SU-DHL-6 (cell line): ENCODE results near the gene TEX50.
"Not testable (repeated sequence)": the region's sequence is repeated elsewhere in the genome, so short reads cannot be mapped to it uniquely, and the experiment has no call there.

ENCODE experiments used
- H2AFZ ChIP-seq: fragments of 200-600 bp; sonication (generic); 2 replicates; pipeline ENCODE4 v1.6.1; 2014; ENCODE audit warnings: low read depth, mild to moderate bottlenecking, moderate library complexity, mixed read lengths, antibody characterized with exemption, low read length; ENCODE audit not compliant: severe bottlenecking
- H3F3A ChIP-seq: fragments of 200-600 bp; shearing (Covaris generic); 2 replicates; pipeline ENCODE4 v1.6.0; 2016; ENCODE audit warnings: antibody characterized with exemption, mild to moderate bottlenecking; ENCODE audit not compliant: insufficient read depth
- H3K27ac ChIP-seq: fragments of 200-600 bp; sonication (generic); 2 replicates; pipeline ENCODE4 v1.5.1; 2016; ENCODE audit warnings: low read depth, mild to moderate bottlenecking, low read length, moderate library complexity, mixed read lengths
- H3K27me3 ChIP-seq: fragments of 200-600 bp; sonication (generic), shearing (Covaris generic); 2 replicates; pipeline ENCODE4 v1.6.0; 2014; ENCODE audit warnings: mild to moderate bottlenecking, low read length
- H3K36me3 ChIP-seq: fragments of 200-600 bp; sonication (generic); 2 replicates; pipeline ENCODE4 v1.6.1; 2014; ENCODE audit warnings: mild to moderate bottlenecking, low read length, mixed read lengths
- H3K4me2 ChIP-seq: fragments of 300-600, 200-600 bp; shearing (Covaris generic), sonication (generic); 2 replicates; pipeline ENCODE4 v1.6.0; 2014; ENCODE audit warnings: low read length, low read depth, mild to moderate bottlenecking; ENCODE audit not compliant: poor library complexity, severe bottlenecking
- H3K4me3 ChIP-seq: fragments of 200-600 bp; sonication (generic); 2 replicates; pipeline ENCODE4 v1.5.1; 2014; ENCODE audit warnings: antibody characterized with exemption, low read length, mild to moderate bottlenecking, mixed read lengths; ENCODE audit not compliant: insufficient read depth, poor library complexity, severe bottlenecking
- H3K79me2 ChIP-seq: fragments of 200-600 bp; sonication (generic); 2 replicates; pipeline ENCODE4 v1.6.1; 2014; ENCODE audit warnings: mild to moderate bottlenecking, low read length, moderate library complexity; ENCODE audit not compliant: insufficient read depth
- H3K9ac ChIP-seq: fragments of 200-600 bp; sonication (generic); 2 replicates; pipeline ENCODE4 v1.7.0; 2014; ENCODE audit warnings: mild to moderate bottlenecking, low read length
- H3K9me2 ChIP-seq: fragments of 200-600 bp; sonication (generic); replicated peaks from 2 replicates; pipeline ENCODE4 v1.6.1; 2014; ENCODE audit warnings: low read length; ENCODE audit not compliant: insufficient read depth
- H3K9me3 ChIP-seq: fragments of 200-600 bp; sonication (generic); 2 replicates; pipeline ENCODE4 v1.6.1; 2014; ENCODE audit warnings: low read length, mixed read lengths; ENCODE audit not compliant: insufficient read depth
- H4K20me1 ChIP-seq: fragments of 200-600 bp; sonication (generic); 2 replicates; pipeline ENCODE4 v1.6.1; 2014; ENCODE audit warnings: low read depth, mild to moderate bottlenecking, antibody characterized with exemption, low read length, moderate library complexity, mixed read lengths
- EZH2phosphoT487 ChIP-seq: fragments of 200-600 bp; sonication (generic), shearing (Covaris generic); conservative IDR thresholded peaks from 2 replicates; pipeline ENCODE4 v1.6.1; 2018; ENCODE audit warnings: mild to moderate bottlenecking, antibody characterized with exemption, low read length, moderate library complexity, mixed read lengths
- TF ChIP-seq, protein P1 (sequence below): fragments of 200-600 bp; sonication (generic); IDR thresholded peaks from one replicate; pipeline ENCODE4 v1.5.1; 2017; ENCODE audit warnings: antibody characterized with exemption, mild to moderate bottlenecking, low read length, moderate library complexity; ENCODE audit not compliant: insufficient read depth, poor library complexity, severe bottlenecking

The TEX50 gene

DNA sequence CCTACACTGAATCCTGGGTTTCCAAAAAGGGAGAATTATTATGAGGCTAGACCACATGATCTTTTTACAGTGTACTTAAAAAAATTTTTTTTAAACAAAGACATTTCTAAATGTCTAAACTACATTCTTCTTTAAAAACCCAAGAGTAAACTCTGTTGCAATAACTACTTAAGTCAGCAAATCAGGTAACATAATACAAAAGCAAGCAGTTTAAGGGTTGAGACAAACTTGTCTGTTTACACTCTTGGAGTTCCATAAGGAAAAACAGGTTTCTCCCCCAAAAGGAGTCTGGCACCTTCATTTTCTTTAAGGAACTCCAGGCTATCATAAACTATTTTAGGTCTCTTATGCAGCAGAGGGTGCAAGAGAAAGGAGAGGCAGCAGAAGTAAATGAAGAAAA is 47.0 kb downstream of the TEX50 start:
- no peak overlapping the region for H2AFZ ChIP-seq
- TF ChIP-seq, protein P1, sequence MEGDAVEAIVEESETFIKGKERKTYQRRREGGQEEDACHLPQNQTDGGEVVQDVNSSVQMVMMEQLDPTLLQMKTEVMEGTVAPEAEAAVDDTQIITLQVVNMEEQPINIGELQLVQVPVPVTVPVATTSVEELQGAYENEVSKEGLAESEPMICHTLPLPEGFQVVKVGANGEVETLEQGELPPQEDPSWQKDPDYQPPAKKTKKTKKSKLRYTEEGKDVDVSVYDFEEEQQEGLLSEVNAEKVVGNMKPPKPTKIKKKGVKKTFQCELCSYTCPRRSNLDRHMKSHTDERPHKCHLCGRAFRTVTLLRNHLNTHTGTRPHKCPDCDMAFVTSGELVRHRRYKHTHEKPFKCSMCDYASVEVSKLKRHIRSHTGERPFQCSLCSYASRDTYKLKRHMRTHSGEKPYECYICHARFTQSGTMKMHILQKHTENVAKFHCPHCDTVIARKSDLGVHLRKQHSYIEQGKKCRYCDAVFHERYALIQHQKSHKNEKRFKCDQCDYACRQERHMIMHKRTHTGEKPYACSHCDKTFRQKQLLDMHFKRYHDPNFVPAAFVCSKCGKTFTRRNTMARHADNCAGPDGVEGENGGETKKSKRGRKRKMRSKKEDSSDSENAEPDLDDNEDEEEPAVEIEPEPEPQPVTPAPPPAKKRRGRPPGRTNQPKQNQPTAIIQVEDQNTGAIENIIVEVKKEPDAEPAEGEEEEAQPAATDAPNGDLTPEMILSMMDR = no peak
- TF ChIP-seq EZH2phosphoT487 = no peak
- no peaks in the 10 kb centered on the region for H4K20me1 ChIP-seq
- no peak overlapping the region for H3K9ac ChIP-seq
- no peaks in the 10 kb centered on the region for H3K9me2 ChIP-seq
- no peaks in the 10 kb centered on the region for H3F3A ChIP-seq
- no peaks in the 10 kb centered on the region for H3K36me3 ChIP-seq
- H3K9me3 ChIP-seq = no peaks in the 10 kb centered on the region
- H3K27ac ChIP-seq = no peak overlapping the region
- H3K4me2 ChIP-seq = no peak overlapping the region
- H3K27me3 ChIP-seq = no peaks in the 10 kb centered on the region
- H3K4me3 ChIP-seq = no peak overlapping the region
- no peaks in the 10 kb centered on the region for H3K79me2 ChIP-seq

DNA sequence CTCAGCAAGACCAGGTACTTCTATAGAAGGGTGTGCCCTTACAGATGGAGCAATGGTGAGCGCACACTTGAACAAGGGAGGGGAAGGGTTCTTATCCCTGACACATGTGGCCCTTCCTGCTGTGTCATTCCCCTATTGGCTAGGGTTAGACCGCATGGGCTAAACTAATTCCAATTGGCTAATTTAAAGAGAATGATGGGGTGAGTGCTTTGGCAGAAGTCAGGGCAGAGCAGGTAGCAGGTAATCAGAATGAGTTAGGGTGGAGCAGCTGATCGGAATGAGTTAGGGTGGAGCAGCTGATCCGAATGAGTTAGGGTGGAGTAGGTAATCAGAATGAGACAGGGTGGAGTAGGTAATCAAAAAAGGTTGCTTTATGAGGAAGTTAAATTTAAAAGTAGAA is 48.7 kb downstream of the TEX50 start:
- H3K9me2 ChIP-seq, H3F3A ChIP-seq, H3K4me3 ChIP-seq, H4K20me1 ChIP-seq, H2AFZ ChIP-seq, H3K79me2 ChIP-seq, H3K9me3 ChIP-seq, H3K4me2 ChIP-seq, H3K27me3 ChIP-seq, H3K36me3 ChIP-seq, H3K27ac ChIP-seq, H3K9ac ChIP-seq: not testable (repeated sequence)

DNA sequence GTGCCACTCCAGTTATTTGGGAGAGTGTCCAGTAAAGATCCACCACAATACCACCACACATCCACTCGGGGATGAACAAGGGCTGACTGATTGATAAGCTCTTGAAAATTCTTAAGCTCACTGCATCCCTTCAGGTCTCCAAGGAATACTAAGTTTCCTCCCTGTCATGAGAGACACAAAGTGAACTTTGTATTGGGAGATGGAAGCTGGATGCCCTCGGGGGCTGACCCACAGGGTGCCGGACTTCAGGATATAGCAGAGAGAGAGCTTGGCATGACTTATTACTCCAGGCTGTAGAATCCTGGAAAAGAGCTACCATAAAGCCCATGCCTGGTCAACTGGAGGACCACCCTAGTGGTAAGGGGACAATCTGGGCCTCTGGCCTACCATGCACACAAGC is 50.0 kb downstream of the TEX50 start:
- H3K9ac ChIP-seq, H3K9me2 ChIP-seq, H3K4me3 ChIP-seq, H3K79me2 ChIP-seq, H4K20me1 ChIP-seq, H3K36me3 ChIP-seq, H2AFZ ChIP-seq, H3K27ac ChIP-seq, H3K4me2 ChIP-seq, H3K27me3 ChIP-seq, H3K9me3 ChIP-seq: not testable (repeated sequence)
- H3F3A ChIP-seq = peaks cover 10% of the 10 kb centered on the region
